Upper lobe of right lung (tissue), 1 donor: ENCODE results near the gene CACNG6. TPM values are rescaled to one million over a fixed set of nuclear protein-coding genes. Genes with fewer than 3 reads are reported as not detected.
"Not testable (repeated sequence)": the region's sequence is repeated elsewhere in the genome, so short reads cannot be mapped to it uniquely, and the experiment has no call there.

Experiments
- ATAC-seq: fragments of 200-7000 bp; cut with Tn5 transposase; one replicate; pipeline ENCODE4 v1.9.1; 2020; ENCODE audit warnings: mild to moderate bottlenecking, moderate library complexity
- DNase-seq: peaks from one replicate; pipeline ENCODE4 v3.0.0-alpha.2; 2020
- H3K27ac ChIP-seq: fragments of 200-600 bp; one replicate; pipeline ENCODE4 v1.8.0; 2022
- H3K27me3 ChIP-seq: fragments of 200-600 bp; one replicate; pipeline ENCODE4 v1.8.0; 2022; ENCODE audit warnings: mild to moderate bottlenecking
- H3K36me3 ChIP-seq: fragments of 200-600 bp; one replicate; pipeline ENCODE4 v1.8.0; 2022
- H3K4me1 ChIP-seq: fragments of 200-600 bp; one replicate; pipeline ENCODE4 v1.8.0; 2022
- H3K4me3 ChIP-seq: fragments of 200-600 bp; one replicate; pipeline ENCODE4 v1.8.0; 2022; ENCODE audit warnings: mild to moderate bottlenecking
- H3K9me3 ChIP-seq: fragments of 200-600 bp; one replicate; pipeline ENCODE4 v1.8.0; 2022
- intact Hi-C: fragments of 100-400 bp; cut with DNase I; formaldehyde crosslinking; loops from one replicate; pipeline ENCODE4 v1.11.0; 2022
- total RNA-seq: library from RNA; stranded (reverse); fragmentation: NEBNext Ultra II Directional; extraction: Animal tissue kit (Norgen Biotek cat#: 25700); gene quantifications from one replicate; pipeline ENCODE4 v1.2.1, GENCODE V29; 2021
- TF ChIP-seq, protein P1 (sequence below): fragments of 200-600 bp; IDR thresholded peaks from one replicate; pipeline ENCODE4 v1.8.0; 2022; ENCODE audit warnings: antibody characterized with exemption
- donor health status: DM: no; HTN: yes; CAD: no; lungs with severe emphysema.

CACNG6 gene
- total RNA-seq, 1 donor from 2014 or later, result not detected

- intact Hi-C loops, result loop anchor here (10.0 kb wide), 1 partner anchor 124 kb away; the partner anchor contains the start of gene CACNG7
- no peaks in the 10 kb centered on the region for H3K4me1 ChIP-seq
- no peak overlapping the region for H3K4me3 ChIP-seq
- H3K36me3 ChIP-seq, result no peaks in the 10 kb centered on the region
- H3K27me3 ChIP-seq, result peaks cover 6% of the 10 kb centered on the region
- TF ChIP-seq, protein P1, sequence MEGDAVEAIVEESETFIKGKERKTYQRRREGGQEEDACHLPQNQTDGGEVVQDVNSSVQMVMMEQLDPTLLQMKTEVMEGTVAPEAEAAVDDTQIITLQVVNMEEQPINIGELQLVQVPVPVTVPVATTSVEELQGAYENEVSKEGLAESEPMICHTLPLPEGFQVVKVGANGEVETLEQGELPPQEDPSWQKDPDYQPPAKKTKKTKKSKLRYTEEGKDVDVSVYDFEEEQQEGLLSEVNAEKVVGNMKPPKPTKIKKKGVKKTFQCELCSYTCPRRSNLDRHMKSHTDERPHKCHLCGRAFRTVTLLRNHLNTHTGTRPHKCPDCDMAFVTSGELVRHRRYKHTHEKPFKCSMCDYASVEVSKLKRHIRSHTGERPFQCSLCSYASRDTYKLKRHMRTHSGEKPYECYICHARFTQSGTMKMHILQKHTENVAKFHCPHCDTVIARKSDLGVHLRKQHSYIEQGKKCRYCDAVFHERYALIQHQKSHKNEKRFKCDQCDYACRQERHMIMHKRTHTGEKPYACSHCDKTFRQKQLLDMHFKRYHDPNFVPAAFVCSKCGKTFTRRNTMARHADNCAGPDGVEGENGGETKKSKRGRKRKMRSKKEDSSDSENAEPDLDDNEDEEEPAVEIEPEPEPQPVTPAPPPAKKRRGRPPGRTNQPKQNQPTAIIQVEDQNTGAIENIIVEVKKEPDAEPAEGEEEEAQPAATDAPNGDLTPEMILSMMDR, result no peak
- no peak overlapping the region for H3K27ac ChIP-seq
- no peaks in the 10 kb centered on the region for H3K9me3 ChIP-seq
- ATAC-seq, result peak; percentile 36
- DNase-seq, result no peak
Measured at GRCh38 chr19:54029301-54029700, 37.9 kb downstream of the CACNG6 start.

DNA sequence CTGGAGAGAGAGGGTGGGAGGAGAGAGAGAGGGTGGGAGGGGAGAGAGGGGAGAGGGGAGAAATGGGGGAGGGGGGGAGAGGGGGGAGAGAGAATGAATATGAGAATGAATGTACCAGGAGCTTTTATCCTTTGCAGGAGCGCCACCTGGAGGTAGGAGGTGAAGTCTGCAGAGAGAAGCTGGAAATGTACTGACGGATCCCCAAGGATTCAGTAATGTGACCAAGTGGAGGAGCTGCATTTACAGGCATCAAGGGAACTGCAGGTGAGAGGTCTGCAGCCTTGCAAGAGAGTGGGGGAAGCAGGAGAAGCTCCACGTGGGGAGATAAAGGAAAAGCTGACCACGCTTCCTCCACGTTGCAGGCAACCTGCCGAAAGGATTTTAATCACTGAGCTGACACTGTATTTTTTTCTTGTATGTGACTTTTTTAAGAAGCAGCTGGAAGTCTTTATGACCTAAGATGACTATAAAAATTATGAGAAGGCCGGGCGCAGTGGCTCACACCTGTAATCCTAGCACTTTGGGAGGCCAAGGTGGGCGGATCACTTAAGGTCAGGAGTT is 38.6 kb downstream of the CACNG6 start:
- Histone ChIP-seq H3K27ac (no peak overlapping the region), H3K36me3 (no peaks in the 10 kb centered on the region), H3K4me1 (no peaks in the 10 kb centered on the region), H3K27me3 (peaks cover under 1% of the 10 kb centered on the region), H3K4me3 (no peak overlapping the region), H3K9me3 (no peaks in the 10 kb centered on the region)
- intact Hi-C loops, result loop anchor here (10.0 kb wide), 1 partner anchor 125 kb away; the partner anchor contains the start of gene CACNG7
- ATAC-seq, result peak; percentile 86
- no peak for DNase-seq
- TF ChIP-seq, protein P1, result peak; percentile 64

GRCh38 chr19:54030895-54031586 is 39.6 kb downstream of the CACNG6 start:
- Histone ChIP-seq H3K4me1 (no peaks in the 10 kb centered on the region), H3K4me3 (peak overlapping the region; percentile 13), H3K9me3 (no peaks in the 10 kb centered on the region), H3K27me3 (no peaks in the 10 kb centered on the region), H3K27ac (no peak overlapping the region), H3K36me3 (no peaks in the 10 kb centered on the region)
- intact Hi-C loops, result no loop called here
- ATAC-seq (no peak), DNase-seq (no peak)
- TF ChIP-seq, protein P1, result peak; percentile 35

DNA sequence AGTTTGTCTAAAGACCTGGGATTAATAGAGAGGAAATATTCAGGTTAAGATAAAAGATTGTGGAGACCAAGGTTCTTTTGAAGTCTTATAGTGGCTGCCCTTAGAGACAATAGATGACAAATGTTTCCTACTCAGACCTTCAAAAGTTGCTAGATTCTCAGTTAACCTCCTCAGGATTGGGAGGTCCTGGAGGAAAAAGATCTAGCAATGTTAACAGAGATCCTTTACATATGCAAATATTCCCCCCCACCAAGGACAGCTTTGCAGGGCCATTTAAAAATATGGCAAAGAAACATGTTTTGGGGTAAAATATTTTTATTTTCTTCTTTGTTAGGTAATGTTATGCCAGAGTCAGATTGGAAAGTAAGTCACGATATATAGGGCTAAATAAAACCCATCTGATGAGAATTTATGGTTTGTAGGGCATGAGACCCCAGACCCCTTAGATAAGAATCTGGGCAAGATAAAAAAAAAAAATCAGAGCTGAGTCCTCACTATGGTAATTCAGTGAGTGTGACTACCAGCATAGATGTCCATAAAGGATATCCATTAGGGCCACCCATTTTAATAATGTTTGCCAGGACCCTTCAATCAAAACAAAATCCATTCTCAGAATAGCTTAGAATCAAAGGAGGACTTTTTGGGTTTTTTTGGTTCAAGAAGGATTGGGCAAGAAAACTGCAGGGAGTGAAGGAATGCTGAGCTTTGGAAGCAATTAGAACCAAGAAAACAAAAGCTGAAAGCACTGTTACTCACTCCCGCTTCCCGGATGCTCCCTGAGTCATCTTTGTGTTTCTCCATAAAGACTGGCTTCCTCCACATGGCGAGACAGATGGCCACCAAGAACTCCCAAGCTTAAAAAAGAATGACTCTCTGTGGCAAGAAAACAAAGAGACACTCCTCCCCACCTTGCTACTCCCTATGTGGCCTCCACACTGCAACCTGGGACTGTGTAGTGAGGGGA is 44.1 kb downstream of the CACNG6 start:
- Histone ChIP-seq H3K27me3 (no peaks in the 10 kb centered on the region), H3K4me3 (no peak overlapping the region), H3K27ac (no peak overlapping the region), H3K9me3 (no peaks in the 10 kb centered on the region), H3K4me1 (no peaks in the 10 kb centered on the region), H3K36me3 (no peaks in the 10 kb centered on the region)
- intact Hi-C loops, result no loop called here
- TF ChIP-seq, protein P1, result no peak
- DNase-seq, result no peak
- ATAC-seq, result no peak

- H3K4me1 ChIP-seq, H3K27me3 ChIP-seq, H3K4me3 ChIP-seq, intact Hi-C loops, H3K9me3 ChIP-seq, H3K36me3 ChIP-seq, H3K27ac ChIP-seq, DNase-seq, ATAC-seq: not testable (repeated sequence)
Measured at GRCh38 chr19:54036542-54036941, 45.1 kb downstream of the CACNG6 start.
